DND-41 (cell line): Measurements from ENCODE around the gene DIO1.

Experiments
- ATAC-seq: fragments of 200-7000 bp; cut with Tn5 transposase; 3 replicates; pipeline ENCODE4 v1.9.1; 2021; ENCODE audit warnings: low read depth; ENCODE audit not compliant: insufficient read depth
- DNase-seq: peaks from one replicate; pipeline ENCODE4 v3.0.0-alpha.2; 2020
- H2AFZ ChIP-seq: 2 replicates; pipeline ENCODE4 v1.6.0; 2012; ENCODE audit warnings: low read depth, low read length
- H3K27ac ChIP-seq: 2 replicates; pipeline ENCODE4 v1.5.1; 2012; ENCODE audit warnings: low read length, inconsistent platforms
- H3K27me3 ChIP-seq: fragments of 200-600 bp; sonication (generic); 2 replicates; pipeline ENCODE4 v1.6.0; 2012; ENCODE audit warnings: low read length, mild to moderate bottlenecking, inconsistent platforms; ENCODE audit not compliant: insufficient read depth, poor library complexity
- H3K36me3 ChIP-seq: 2 replicates; pipeline ENCODE4 v1.5.1; 2012; ENCODE audit warnings: low read length, inconsistent platforms; ENCODE audit not compliant: insufficient read depth
- H3K4me1 ChIP-seq: 2 replicates; pipeline ENCODE4 v1.5.1; 2012; ENCODE audit warnings: mild to moderate bottlenecking, low read length; ENCODE audit not compliant: insufficient read depth
- H3K4me2 ChIP-seq: 2 replicates; pipeline ENCODE4 v1.6.0; 2012; ENCODE audit warnings: mild to moderate bottlenecking, moderate library complexity, low read length, inconsistent platforms; ENCODE audit not compliant: insufficient read depth
- H3K4me3 ChIP-seq, 2 experiments: fragments of 200-600 bp in 1 of 2; shearing (Covaris generic) in 1 of 2; 2 replicates each; pipeline ENCODE4 v1.5.1; 2012 to 2016; ENCODE audit warnings: inconsistent platforms in 2 of 2, low read length in 2 of 2, mild to moderate bottlenecking in 2 of 2, low read depth in 1 of 2, moderate library complexity in 1 of 2
- H3K79me2 ChIP-seq: 2 replicates; pipeline ENCODE4 v1.6.0; 2012; ENCODE audit warnings: low read length, inconsistent platforms; ENCODE audit not compliant: insufficient read depth
- H3K9ac ChIP-seq: 2 replicates; pipeline ENCODE4 v1.6.0; 2012; ENCODE audit warnings: low read depth, mild to moderate bottlenecking, inconsistent platforms, low read length, moderate library complexity
- H3K9me3 ChIP-seq: 2 replicates; pipeline ENCODE4 v1.5.1; 2012; ENCODE audit warnings: low read length, moderate library complexity, mild to moderate bottlenecking, inconsistent platforms; ENCODE audit not compliant: insufficient read depth, severe bottlenecking
- H4K20me1 ChIP-seq: 2 replicates; pipeline ENCODE4 v1.6.0; 2012; ENCODE audit warnings: low read length; ENCODE audit not compliant: insufficient read depth
- EZH2 ChIP-seq: IDR thresholded peaks from 3 replicates; pipeline ENCODE4 v1.6.1; 2012; ENCODE audit warnings: borderline replicate concordance, low read depth, mild to moderate bottlenecking, moderate library complexity, low read length, inconsistent platforms; ENCODE audit not compliant: severe bottlenecking
- TF ChIP-seq, protein P1 (sequence below): IDR thresholded peaks from 2 replicates; pipeline ENCODE4 v1.5.1; 2012; ENCODE audit warnings: borderline replicate concordance, low read length, moderate library complexity, mild to moderate bottlenecking; ENCODE audit not compliant: poor library complexity, severe bottlenecking; ENCODE audit errors: extremely low read depth

Gene DIO1

DNA sequence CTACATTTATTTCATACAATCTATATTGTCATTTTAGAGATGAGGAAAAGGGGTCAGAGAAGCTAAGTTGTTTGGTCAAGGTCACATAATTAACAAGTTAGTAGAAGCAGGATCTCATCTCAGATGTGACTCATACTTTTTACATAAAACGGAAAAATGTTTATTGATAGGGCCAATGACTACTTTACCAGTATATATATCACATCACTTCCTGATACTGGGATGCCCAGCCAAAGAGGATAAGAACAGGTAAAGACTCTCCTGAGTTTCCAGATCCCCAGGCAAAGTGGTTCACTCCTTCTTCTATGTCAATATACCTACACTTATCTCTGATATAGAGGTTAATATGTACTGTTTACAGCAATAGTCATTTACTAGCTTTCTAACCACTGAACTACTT, 25.4 kb upstream of the DIO1 start:
- Histone ChIP-seq H3K4me3 (no peak overlapping the region), H3K4me1 (no peaks in the 10 kb centered on the region), H3K9ac (no peak overlapping the region), H4K20me1 (no peaks in the 10 kb centered on the region), H3K36me3 (peaks cover 34% of the 10 kb centered on the region), H3K27ac (no peak overlapping the region), H3K27me3 (no peaks in the 10 kb centered on the region), H3K9me3 (no peaks in the 10 kb centered on the region), H3K4me2 (no peak overlapping the region), H3K79me2 (no peaks in the 10 kb centered on the region), H2AFZ (no peak overlapping the region)
- DNase-seq = no peak
- TF ChIP-seq, protein P1, sequence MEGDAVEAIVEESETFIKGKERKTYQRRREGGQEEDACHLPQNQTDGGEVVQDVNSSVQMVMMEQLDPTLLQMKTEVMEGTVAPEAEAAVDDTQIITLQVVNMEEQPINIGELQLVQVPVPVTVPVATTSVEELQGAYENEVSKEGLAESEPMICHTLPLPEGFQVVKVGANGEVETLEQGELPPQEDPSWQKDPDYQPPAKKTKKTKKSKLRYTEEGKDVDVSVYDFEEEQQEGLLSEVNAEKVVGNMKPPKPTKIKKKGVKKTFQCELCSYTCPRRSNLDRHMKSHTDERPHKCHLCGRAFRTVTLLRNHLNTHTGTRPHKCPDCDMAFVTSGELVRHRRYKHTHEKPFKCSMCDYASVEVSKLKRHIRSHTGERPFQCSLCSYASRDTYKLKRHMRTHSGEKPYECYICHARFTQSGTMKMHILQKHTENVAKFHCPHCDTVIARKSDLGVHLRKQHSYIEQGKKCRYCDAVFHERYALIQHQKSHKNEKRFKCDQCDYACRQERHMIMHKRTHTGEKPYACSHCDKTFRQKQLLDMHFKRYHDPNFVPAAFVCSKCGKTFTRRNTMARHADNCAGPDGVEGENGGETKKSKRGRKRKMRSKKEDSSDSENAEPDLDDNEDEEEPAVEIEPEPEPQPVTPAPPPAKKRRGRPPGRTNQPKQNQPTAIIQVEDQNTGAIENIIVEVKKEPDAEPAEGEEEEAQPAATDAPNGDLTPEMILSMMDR = no peak
- TF ChIP-seq EZH2 = no peak
- no peak for ATAC-seq

DNA sequence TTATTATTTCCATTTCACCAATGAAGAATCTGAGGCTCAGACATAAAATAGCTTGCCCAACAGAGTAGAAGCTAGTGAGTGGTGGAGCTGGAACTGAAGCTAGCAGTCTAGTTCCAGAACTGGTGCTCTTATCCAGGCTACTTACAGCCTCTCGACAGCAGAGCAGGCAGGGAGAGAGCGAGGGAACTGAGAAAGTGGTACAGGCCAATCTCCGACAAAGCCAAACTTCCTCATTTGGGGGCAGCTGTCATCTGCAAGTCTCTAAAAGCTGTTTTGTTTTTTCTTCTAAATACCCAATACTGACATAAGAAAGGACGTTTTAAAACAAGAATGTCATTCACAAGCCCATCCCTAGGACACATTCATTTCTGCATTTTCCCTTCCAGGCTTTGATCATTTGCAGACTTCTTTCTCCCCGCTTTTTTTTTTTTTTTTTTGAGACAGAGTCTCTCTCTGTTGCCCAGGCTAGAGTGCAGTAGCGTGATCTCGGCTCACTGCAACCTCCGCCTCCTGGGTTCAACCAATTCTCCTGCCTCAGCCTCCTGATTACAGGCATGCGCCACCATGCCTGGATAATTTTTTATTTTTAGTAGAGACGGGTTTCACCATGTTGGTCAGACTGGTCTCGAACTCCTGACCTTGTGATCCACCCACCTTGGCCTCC, 24.4 kb upstream of the DIO1 start:
- no peaks in the 10 kb centered on the region for H3K9me3 ChIP-seq
- H3K4me1 ChIP-seq = no peaks in the 10 kb centered on the region
- H3K4me3 ChIP-seq = no peak overlapping the region
- H3K9ac ChIP-seq = no peak overlapping the region
- no peak for TF ChIP-seq EZH2
- TF ChIP-seq, protein P1 = no peak
- ATAC-seq = no peak
- no peaks in the 10 kb centered on the region for H4K20me1 ChIP-seq
- no peak for DNase-seq
- H3K4me2 ChIP-seq = no peak overlapping the region
- no peaks in the 10 kb centered on the region for H3K27me3 ChIP-seq
- H3K27ac ChIP-seq = no peak overlapping the region
- H3K79me2 ChIP-seq = no peaks in the 10 kb centered on the region
- peaks cover 34% of the 10 kb centered on the region for H3K36me3 ChIP-seq
- no peak overlapping the region for H2AFZ ChIP-seq

DNA sequence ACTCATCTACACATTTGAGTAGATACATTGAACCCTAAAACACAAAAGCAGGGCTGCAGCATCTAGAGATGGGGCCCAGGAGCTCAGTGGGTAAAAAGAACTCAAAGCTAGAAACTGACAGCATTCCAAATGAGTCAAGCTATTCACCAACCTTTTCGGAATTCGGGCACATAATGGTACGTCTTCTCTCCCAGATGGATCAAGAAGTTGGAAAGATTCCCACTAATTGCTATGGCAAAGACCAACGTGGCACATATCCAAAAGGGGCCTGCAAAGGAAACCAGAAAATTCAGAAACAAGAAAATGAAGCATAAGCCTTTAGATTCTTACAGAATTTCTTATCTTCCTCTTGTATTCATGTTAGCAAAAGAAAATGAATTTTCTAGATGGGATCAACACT, 22.8 kb upstream of the DIO1 start:
- Histone ChIP-seq H3K79me2 (no peaks in the 10 kb centered on the region), H4K20me1 (no peaks in the 10 kb centered on the region), H2AFZ (no peak overlapping the region), H3K36me3 (peaks cover 34% of the 10 kb centered on the region), H3K4me1 (no peaks in the 10 kb centered on the region), H3K27me3 (no peaks in the 10 kb centered on the region), H3K4me2 (no peak overlapping the region), H3K9ac (no peak overlapping the region), H3K27ac (no peak overlapping the region), H3K4me3 (no peak overlapping the region), H3K9me3 (no peaks in the 10 kb centered on the region)
- ATAC-seq (no peak), DNase-seq (no peak)
- no peak for TF ChIP-seq EZH2
- TF ChIP-seq, protein P1 = no peak
